NCI-H446 treated with DMSO at 0.1 percent for 48 hours (cell line): Measurements from ENCODE around the gene LIX1.
A peak's percentile ranks its signal among the peaks of the same experiment; 100 is the strongest.
"Not testable (repeated sequence)": the region's sequence is repeated elsewhere in the genome, so short reads cannot be mapped to it uniquely, and the experiment has no call there.

ENCODE experiments used
- DNase-seq: peaks from one replicate; lab custom pipeline; 2025; lab: John Stamatoyannopoulos, UW

The LIX1 gene

GRCh38 chr5:97101189-97101910 is 41.1 kb downstream of the LIX1 start:
- no peak for DNase-seq

GRCh38 chr5:97100476-97100875 is 41.9 kb downstream of the LIX1 start:
- no peak for DNase-seq

DNA sequence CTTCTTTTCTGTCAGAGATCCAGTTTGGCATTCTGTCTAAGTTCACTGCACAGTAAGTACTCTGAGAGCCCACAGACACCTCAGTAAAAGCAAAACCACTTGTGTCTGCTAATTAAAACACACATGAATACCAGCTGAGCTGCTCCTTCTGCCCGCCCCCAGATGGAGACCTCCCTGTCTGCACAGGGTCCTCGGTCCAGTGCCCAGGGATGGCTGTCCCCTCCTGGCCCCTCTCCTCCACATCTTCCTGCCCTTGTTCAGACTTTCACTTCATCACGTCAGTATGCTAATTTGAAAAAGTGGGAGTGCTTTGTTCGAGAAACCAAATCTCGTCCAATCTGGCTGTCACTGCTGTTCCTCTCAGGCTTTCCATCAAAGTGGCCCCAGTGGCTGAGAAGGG is 43.5 kb downstream of the LIX1 start:
- DNase-seq, result peak; percentile 49

DNA sequence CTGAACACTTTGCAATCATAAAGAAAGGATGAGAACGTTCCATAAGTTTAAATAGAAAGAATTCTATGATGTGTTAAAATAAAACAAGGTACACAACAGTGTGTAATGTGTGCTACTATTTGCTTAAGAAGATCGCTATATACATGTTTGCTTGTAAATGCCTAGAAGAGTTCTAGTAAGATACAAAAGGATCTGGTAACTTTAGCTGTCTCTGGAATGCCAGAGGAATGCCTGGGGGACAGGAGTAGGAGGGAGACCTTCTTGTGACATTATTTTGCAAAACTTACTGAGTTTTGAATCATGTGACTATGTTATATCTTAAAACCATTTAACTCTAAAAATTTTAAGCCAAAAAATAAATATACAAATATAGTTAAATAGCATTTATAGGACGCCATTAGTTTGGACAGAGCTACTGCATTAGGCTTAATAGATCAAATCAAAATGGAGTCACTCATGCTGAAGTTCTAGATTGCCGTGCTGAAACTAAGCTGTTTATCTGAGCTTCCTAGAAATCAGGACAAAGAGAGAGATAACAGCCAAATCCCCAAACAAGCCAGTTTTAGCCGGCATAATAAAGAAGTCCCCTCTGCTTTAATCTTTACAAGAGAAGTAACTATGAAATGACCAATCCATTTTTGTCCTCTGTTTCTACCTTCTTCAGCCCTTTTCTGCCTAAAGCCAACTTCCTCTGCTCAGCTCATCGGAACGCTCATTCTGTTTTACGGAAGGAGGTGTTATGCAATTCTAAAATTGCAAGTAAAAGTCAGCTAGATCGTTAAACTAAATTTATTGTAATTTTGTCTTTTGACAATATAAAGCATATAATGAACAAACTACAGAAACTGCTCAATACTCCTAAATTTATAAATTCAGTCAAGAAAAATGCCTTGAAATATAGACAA is 44.8 kb downstream of the LIX1 start:
- no peak for DNase-seq

DNA sequence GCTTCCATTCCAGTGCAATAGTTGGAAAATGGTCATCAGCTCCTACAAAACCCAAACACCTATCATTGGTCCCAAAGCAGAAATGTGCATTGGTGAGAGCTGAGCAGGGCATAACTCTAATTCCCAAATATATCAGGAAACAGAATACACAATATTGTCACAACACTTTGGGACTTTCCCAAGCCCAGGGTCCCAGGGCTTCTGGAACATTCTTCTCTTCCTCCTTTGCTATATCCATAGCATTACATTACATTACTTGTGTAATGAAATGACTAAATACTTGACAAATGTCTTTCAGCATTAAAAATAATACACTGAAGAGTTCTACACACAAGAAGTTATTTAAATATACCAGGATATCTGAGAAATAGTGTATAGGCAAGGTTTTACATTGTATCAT is 45.6 kb downstream of the LIX1 start:
- DNase-seq, result no peak

- no peak for DNase-seq
Measured at GRCh38 chr5:97096191-97096590, 46.2 kb downstream of the LIX1 start.

DNA sequence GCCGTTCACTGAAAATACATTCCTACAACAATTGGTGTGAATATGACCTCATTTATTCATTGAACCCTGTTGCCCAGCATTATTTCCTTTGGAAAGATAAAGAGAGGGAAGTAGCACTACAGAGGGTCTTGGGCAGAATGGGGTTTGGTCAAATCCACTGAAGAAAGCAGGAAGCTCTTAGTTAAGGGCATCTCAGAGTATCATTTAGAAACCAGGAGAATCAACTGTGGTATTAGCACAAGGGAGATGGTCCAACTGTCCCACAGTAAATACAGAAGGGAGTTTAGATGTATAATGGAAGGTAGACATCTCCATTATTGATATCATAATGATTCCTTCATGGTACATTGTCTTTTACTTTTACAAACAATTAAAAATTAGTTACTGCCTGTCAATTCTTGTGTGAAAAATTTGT is 47.1 kb downstream of the LIX1 start:
- DNase-seq, result no peak

GRCh38 chr5:97094579-97095317 is 47.7 kb downstream of the LIX1 start:
- no peak for DNase-seq

DNA sequence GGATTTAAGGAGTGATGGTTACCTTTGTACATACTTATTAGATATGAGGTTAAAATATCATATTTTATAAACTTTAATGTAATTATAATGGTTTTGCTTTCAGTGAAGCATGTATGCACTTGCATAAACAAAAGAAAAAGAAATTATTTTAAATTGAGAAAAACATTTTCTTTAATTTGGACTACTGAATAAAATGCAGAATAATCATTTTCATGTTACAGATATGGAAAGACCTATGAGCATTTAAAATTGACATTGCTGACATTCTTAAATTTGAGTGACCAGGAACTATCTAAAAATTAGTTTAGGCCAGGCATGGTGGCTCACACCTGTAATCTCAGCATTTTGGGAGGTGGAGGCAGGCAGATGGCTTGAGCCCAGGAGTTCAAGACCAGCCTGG is 49.2 kb downstream of the LIX1 start:
- DNase-seq, result no peak

DNA sequence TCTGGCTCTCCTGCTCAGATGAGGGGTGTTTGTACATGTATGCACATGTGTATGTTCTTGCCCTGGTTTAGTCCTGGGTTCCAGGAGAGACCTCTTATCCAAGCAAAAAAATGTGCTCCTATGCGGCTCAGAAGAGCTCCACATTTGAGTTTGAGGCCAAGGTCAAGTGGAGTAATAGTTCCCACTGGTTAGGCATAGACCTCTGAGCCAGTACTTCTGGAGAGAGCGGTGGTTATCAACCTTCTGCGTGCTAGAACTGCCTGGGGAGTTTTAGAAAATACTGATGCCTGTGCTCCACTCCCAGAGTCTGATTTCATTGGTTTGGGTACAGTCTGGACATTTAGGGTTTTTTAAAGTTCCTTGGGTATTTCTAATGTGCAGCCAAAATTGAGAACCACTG is 51.5 kb downstream of the LIX1 start:
- DNase-seq, result no peak

DNA sequence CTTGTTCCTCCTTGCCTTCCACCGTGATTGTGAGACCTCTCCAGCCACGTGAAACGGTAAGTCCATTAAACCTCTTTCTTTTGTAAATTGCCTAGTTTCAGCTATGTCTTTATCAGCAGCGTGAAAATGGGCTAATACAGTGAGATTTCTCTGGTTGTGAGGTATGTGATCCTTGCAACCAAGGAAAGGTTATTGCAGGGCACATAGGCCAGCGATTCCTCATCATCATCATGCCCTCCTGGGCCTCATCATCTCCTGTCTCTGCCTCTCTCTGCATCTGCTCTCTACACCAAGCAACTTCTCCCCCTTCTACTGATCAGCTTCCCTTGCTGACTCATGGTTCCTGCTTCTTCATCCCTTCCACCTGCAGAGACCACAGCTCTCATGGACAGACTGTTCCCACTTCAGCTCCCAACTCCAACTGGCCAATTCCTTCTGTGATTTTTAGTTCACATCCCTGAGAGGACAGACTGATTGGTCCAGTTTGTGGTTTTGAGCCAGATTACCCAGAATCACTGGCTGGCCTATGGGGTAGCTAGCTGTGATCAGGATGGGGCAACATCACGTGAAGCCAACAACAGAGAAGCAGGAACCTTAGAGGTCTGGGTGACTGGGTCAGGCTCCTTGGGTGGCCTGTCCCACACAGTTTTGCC is 53.1 kb downstream of the LIX1 start:
- no peak for DNase-seq

DNA sequence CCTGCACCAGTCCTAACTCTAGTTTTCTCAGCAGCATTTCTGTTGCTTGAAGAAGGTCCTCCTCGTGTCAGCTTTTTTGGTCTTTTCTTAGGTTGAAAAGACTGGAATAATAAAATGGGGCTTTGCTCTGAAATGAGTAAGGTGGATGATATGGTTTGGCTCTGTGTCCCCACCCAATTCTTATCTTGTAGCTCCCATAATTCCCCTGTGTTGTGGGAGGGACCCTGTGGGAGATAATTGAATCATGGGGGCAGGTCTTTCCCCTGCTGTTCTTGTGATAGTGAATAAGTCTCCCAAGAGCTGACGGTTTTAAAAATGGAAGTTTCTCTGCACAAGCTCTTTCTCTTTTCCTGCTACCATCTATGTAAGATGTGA is 53.6 kb downstream of the LIX1 start:
- DNase-seq, result no peak

DNA sequence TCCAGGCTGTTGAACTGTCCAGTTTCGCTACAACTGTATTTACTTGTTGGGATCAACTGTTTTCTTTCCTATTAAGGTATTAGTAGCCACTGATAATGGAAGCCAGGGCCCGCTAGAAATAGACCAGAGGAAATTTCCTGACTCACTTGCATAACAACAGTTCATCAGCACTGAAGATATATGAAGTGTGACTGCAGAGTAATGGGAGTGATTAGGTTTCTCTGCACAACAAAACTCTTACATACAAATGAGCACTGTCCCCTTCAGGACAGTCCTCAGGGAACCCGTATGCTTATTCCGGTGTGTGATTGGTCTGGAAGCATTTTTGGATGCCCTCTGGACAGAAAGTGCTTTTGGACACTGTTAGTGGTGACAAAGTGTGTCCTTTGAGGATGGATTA is 55.3 kb downstream of the LIX1 start:
- no peak for DNase-seq

DNA sequence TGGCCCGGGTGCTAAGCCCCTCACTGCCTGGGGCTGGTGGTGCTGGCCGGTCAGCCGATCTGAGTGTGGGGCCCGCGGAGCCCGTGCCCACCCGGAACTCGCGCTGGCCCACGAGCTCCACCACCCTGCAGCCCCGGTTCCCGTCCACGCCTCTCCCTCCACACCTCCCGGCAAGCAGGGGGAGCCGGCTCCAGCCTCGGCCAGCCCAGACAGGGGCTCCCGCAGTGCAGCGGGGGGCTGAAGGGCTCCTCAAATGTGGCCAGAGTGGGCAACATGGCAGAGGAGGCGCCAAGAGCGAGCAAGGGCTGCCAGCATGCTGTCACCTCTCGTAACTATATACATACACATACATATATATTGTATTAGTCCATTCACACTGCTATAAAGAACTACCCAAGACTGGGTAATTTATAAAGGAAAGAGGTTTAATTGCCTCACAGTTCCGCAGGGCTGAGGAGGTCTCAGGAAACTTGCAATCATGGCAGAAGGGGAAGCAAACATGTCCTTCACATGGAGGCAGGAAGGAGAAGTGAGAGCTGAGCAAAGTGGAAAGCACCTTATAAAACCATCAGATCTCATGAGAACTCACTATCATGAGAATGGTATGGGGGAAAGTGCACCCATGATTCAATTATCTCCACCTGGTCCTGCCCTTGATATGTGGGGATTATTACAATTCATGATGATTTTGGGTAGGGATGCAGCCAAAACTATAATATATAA is 56.8 kb downstream of the LIX1 start:
- DNase-seq, result no peak

DNA sequence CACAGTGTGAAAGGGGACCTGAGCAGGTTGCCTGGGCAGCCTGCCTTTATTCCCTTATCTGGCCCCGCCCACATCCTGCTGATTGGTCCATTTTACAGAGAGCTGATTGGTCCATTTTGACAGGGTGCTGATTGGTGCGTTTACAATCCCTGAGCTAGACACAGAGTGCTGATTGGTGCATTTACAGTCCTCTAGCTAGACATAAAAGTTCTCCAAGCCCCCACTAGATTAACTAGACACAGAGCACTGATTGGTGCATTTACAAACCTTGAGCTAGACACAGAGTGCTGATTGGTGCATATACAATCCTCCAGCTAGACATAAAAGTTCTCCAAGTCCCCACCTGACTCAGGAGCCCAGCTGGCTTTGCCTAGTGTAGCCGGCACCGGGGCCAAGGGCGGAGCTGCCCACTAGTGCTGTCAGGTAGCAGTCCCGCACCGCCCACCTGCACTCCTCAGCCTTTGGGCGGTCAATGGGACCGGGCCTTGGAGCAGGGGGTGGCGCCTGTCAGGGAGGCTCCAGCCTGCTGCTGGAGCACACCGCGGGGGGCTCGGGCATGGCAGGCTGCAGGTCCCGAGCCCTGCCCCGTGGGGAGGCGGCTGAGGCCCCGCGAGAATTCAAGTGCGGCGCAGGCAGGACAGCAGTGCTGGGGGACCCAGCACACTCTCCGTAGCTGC is 57.5 kb downstream of the LIX1 start:
- not testable (repeated sequence) for DNase-seq

DNA sequence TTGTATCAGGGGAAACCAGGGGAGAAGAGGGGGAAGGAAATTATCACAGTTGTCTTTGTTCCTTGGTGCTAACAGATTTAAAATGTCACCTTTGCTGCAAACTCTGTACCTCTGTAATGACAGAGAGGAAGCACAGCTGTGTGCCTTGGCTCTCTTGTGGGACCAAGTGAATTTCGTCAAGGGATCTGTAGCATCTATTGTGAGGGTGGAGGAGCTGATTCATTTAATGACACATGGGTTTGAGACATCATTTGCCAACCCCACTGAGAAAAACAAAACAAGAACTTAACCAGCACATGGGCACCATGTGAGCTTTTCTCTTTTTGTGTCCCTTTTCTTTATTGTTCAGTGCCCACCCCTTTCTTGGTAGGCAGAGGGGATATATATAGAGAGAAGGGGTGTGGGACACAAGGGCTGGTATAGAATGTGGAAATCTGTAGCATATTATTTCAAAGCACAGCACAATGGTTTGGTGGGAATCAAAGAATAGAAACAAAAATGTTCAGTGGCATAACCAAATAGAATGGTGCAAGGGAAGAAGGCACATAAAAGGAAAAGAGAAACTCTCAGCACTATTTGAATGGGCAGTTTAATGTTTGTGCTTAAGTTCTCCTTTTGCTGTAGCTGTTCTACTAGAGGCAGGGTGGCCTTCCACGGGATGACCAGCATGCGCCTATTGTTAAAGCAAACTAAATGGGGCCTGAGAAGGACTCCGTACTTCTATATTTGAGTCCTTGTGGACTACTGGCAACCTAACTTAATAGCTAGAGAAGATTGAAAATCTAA is 63.3 kb downstream of the LIX1 start:
- no peak for DNase-seq

DNA sequence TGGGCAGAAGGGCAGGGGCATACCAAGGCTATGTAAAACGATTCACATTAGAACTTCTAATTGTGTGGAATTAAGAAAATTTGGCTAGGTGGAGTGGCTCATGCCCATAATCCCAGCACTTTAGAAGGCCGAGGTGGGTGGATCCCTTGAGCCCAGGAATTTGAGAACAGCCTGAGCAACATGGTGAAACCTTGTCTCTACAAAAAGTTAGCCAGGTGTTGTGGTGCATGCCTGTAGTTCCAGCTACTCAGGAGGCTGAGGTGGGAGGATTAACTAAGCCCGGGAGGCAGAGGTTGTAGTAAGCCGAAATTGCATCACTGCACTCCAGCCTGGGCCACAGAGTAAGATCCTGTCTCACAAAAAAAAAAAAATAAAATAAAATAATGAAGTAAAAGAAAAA is 65.2 kb downstream of the LIX1 start:
- DNase-seq, result no peak

GRCh38 chr5:97076098-97076497 is 66.3 kb downstream of the LIX1 start:
- DNase-seq, result no peak

GRCh38 chr5:97075649-97076048 is 66.8 kb downstream of the LIX1 start:
- DNase-seq, result no peak

GRCh38 chr5:97074859-97075489 is 67.4 kb downstream of the LIX1 start:
- DNase-seq, result no peak
